Fibroblast of mammary gland (primary cell): ENCODE data around the gene SLC5A2.
"Not testable (repeated sequence)": the region's sequence is repeated elsewhere in the genome, so short reads cannot be mapped to it uniquely, and the experiment has no call there.

ENCODE experiments used
- DNase-seq: peaks from one replicate; pipeline ENCODE4 v3.0.0-alpha.2; 2010; ENCODE audit warnings: low read depth
- H3K4me3 ChIP-seq: 2 replicates; pipeline ENCODE4 v1.5.1; 2011; ENCODE audit warnings: low read depth, mild to moderate bottlenecking, low read length, moderate library complexity; ENCODE audit not compliant: control insufficient read depth
- CTCF ChIP-seq: conservative IDR thresholded peaks from 2 replicates; pipeline ENCODE4 v1.5.1; 2011; ENCODE audit warnings: low read depth, low read length, inconsistent platforms; ENCODE audit not compliant: control insufficient read depth, insufficient read depth

SLC5A2 gene

DNA sequence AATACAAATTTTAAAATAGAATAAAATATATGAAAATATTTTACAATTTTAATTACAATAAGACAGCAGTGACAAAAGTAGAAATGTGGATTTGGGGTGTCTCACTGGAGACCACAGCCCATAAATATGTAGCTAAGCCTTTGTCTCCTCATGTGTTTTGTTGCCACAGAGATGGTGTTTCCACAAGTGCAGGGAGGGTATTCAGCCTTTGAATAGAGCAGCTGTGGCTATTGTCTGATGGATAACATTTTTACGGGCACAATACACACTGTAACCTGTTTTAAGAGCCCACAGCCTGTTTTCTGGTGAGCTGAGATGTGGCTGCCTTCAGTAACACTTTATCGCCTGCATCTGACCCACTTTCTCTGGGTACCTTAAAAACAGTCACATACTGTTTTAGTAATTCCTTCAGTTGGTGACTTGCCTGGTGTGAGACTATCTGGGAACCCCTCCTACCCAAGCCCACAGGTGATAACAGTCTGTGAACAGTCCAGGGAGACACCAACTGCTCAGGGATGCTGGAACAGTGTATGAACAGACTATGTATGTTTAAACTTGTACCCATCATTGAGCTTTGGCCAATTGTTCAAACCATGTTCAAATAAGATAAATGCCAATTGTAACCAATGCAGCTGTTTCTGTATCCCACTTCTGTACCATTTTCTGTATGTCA lies 37.0 kb downstream of the SLC5A2 start:
- no peak overlapping the region for H3K4me3 ChIP-seq
- no peak for DNase-seq
- TF ChIP-seq CTCF = no peak

- H3K4me3 ChIP-seq = no peak overlapping the region
- no peak for DNase-seq
- no peak for TF ChIP-seq CTCF
These were observed 38.4 kb downstream of the SLC5A2 start for GRCh38 chr16:31521368-31521767.

DNA sequence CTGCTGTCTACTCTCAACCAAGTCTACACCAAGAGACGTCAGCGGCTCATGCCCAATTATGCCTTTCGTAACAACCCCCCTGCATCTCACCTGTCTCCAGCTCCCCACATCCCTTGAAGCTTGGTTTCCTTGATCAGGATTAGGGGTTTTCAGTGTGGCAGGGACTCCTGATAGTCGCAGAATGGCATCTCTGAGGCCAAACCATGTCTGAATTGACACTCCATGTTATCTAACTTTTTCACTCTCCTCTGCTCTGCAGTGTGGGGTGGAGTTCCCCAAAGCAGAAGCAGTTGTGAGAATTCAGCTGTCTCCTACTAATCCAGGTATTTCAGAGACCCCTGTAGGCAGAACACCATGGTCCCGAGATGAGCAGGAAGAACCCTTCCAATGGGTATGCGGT lies 39.1 kb downstream of the SLC5A2 start:
- no peak for DNase-seq
- TF ChIP-seq CTCF = no peak

DNA sequence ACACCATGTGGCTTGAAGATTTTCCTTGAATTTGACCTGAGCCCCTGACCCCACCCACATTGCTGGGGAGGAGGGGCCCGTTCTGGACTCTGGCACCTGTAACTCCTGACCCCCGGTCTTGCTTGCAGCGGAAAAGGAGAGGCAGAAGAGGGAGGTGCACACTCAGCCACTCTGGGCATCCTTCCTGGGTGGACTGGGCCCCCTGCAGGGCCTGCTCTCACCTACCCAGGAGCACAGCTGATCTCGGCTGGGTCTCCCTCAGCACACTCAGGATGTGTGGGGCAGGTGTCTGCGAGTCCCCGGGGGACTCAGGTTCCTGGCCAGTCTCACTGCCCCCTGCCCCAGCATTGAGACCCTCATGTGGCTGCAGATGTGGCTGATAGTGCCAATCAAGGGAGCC lies 40.8 kb downstream of the SLC5A2 start:
- DNase-seq = not testable (repeated sequence)

More for the DNA sequence above, 39.1 kb downstream of the SLC5A2 start:
- H3K4me3 ChIP-seq = no peak overlapping the region

GRCh38 chr16:31525113-31525512 lies 42.2 kb downstream of the SLC5A2 start:
- TF ChIP-seq CTCF = no peak
- no peak overlapping the region for H3K4me3 ChIP-seq
- DNase-seq = no peak

More for the DNA sequence above, 40.8 kb downstream of the SLC5A2 start:
- H3K4me3 ChIP-seq = not testable (repeated sequence)

DNA sequence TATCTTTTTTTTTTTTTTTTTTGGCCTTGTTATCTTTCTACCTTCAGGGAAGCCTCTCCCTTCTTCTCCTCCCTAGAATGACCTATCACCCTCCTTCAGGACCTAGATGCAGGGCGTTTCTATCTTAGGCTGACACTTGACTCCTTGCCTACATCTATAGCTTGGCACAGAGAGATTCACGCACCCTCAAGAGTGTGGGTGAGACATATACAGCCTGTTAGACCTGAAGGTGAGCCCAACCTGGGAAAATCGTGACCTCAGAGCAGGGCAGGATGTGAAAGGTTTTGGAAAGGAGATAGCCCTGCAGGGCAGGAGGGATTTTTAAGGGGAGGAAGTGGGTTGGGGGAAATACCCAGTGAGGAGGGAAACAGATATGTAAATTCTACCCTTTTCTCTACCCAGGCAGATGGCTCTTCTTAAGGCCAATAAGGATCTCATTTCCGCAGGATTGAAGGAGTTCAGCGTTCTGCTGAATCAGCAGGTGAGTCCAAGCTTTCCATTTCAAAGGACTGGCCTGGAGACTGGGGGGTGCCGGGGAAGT lies 44.9 kb downstream of the SLC5A2 start, which contains the start of gene AHSP:
Gene AHSP, plus strand, starts transcription at position 167 of the 541 bp plus-strand sequence. Its CDS starts 240 bp downstream, at position 407.
- H3K4me3 ChIP-seq = no peak within 1 kb of the TSS
- DNase-seq = no peak
- TF ChIP-seq CTCF = no peak

GRCh38 chr16:31528523-31529107 lies 45.7 kb downstream of the SLC5A2 start:
- H3K4me3 ChIP-seq = no peak overlapping the region
- TF ChIP-seq CTCF = no peak
- no peak for DNase-seq
